Measurements from ENCODE around the gene MCM9. TPM values are rescaled to one million over a fixed set of nuclear protein-coding genes. Genes with fewer than 3 reads are reported as not detected.
A peak's percentile ranks its signal among the peaks of the same experiment; 100 is the strongest.

Gene MCM9
- total RNA-seq, 2 donors from 2014 or later: 17.8 to 21.2 TPM

GRCh38 chr6:118815495-118815894 is 119.5 kb downstream of the MCM9 start:
- H3K4me1 Mint-ChIP-seq: no peaks in the 10 kb centered on the region
- H3K4me1 ChIP-seq (ENCODE audit: control insufficient read depth, insufficient read depth, low read length): no peaks in the 10 kb centered on the region
- H3K4me3 Mint-ChIP-seq: no peak overlapping the region
- peak overlapping the region; percentile 40 for H3K27ac Mint-ChIP-seq
- no peaks in the 10 kb centered on the region for H3K27me3 Mint-ChIP-seq (ENCODE audit: insufficient read depth)
- DNase-seq: no peak
- H3K9ac ChIP-seq (ENCODE audit: extremely low read depth, low read length, poor library complexity, severe bottlenecking): no peak overlapping the region
- no peak for TF ChIP-seq CTCF (conservative IDR thresholded peaks at IDR 0.05)
- no peaks in the 10 kb centered on the region for H3K9me3 ChIP-seq (ENCODE audit: control insufficient read depth, low read length)
- 96 to 100% methylated on average over 2 of the region's 2 CpGs for WGBS, 2 experiments (ENCODE audit: insufficient coverage in 1 of 2, insufficient read length in 1 of 2)
- no peak overlapping the region for H3K27ac ChIP-seq (ENCODE audit: low read depth, low read length)
- peaks cover 25% of the 10 kb centered on the region for H3K36me3 Mint-ChIP-seq (ENCODE audit: low read depth)
- no peaks in the 10 kb centered on the region for H3K27me3 ChIP-seq (ENCODE audit: control insufficient read depth, insufficient read depth, low read length, poor library complexity, severe bottlenecking)
- H3K36me3 ChIP-seq (ENCODE audit: control insufficient read depth, insufficient read depth, low read length): peaks cover 16% of the 10 kb centered on the region
- no peak overlapping the region for H3K4me3 ChIP-seq (ENCODE audit: low read length)
- H3K9me3 Mint-ChIP-seq: peaks cover 8% of the 10 kb centered on the region

- H3K27me3 Mint-ChIP-seq (ENCODE audit: insufficient read depth): no peaks in the 10 kb centered on the region
- Histone ChIP-seq H3K9ac (ENCODE audit: extremely low read depth, low read length, poor library complexity, severe bottlenecking) (no peak overlapping the region), H3K27me3 (ENCODE audit: control insufficient read depth, insufficient read depth, low read length, poor library complexity, severe bottlenecking) (no peaks in the 10 kb centered on the region), H3K9me3 (ENCODE audit: control insufficient read depth, low read length) (no peaks in the 10 kb centered on the region), H3K36me3 (ENCODE audit: control insufficient read depth, insufficient read depth, low read length) (peaks cover 16% of the 10 kb centered on the region), H3K27ac (ENCODE audit: low read depth, low read length) (no peak overlapping the region), H3K4me1 (ENCODE audit: control insufficient read depth, insufficient read depth, low read length) (no peaks in the 10 kb centered on the region), H3K4me3 (ENCODE audit: low read length) (no peak overlapping the region)
- no peak for DNase-seq
- no peak overlapping the region for H3K27ac Mint-ChIP-seq
- 92 to 96% methylated on average over 2 of the region's 2 CpGs for WGBS, 2 experiments (ENCODE audit: insufficient coverage in 1 of 2, insufficient read length in 1 of 2)
- no peak for TF ChIP-seq CTCF (conservative IDR thresholded peaks at IDR 0.05)
- H3K36me3 Mint-ChIP-seq (ENCODE audit: low read depth): peaks cover 22% of the 10 kb centered on the region
- H3K4me3 Mint-ChIP-seq: no peak overlapping the region
- H3K4me1 Mint-ChIP-seq: no peaks in the 10 kb centered on the region
- no peaks in the 10 kb centered on the region for H3K9me3 Mint-ChIP-seq
These were observed 121.2 kb downstream of the MCM9 start for GRCh38 chr6:118813775-118814174.

GRCh38 chr6:118812970-118813369 is 122.0 kb downstream of the MCM9 start:
- TF ChIP-seq CTCF (conservative IDR thresholded peaks at IDR 0.05): no peak
- H3K9me3 Mint-ChIP-seq: no peaks in the 10 kb centered on the region
- no peak overlapping the region for H3K27ac Mint-ChIP-seq
- no peaks in the 10 kb centered on the region for H3K4me1 Mint-ChIP-seq
- no peaks in the 10 kb centered on the region for H3K27me3 Mint-ChIP-seq (ENCODE audit: insufficient read depth)
- H3K36me3 Mint-ChIP-seq (ENCODE audit: low read depth): peaks cover 22% of the 10 kb centered on the region
- 83% methylated on average over 1 of the region's 1 CpG; no CpG with 5 or more reads in 1 of the 2 experiments for WGBS, 2 experiments (ENCODE audit: insufficient coverage in 1 of 2, insufficient read length in 1 of 2)
- no peak overlapping the region for H3K9ac ChIP-seq (ENCODE audit: extremely low read depth, low read length, poor library complexity, severe bottlenecking)
- no peak overlapping the region for H3K27ac ChIP-seq (ENCODE audit: low read depth, low read length)
- no peaks in the 10 kb centered on the region for H3K9me3 ChIP-seq (ENCODE audit: control insufficient read depth, low read length)
- H3K27me3 ChIP-seq (ENCODE audit: control insufficient read depth, insufficient read depth, low read length, poor library complexity, severe bottlenecking): no peaks in the 10 kb centered on the region
- H3K4me3 ChIP-seq (ENCODE audit: low read length): no peak overlapping the region
- DNase-seq: no peak
- H3K4me3 Mint-ChIP-seq: no peak overlapping the region
- H3K4me1 ChIP-seq (ENCODE audit: control insufficient read depth, insufficient read depth, low read length): no peaks in the 10 kb centered on the region
- H3K36me3 ChIP-seq (ENCODE audit: control insufficient read depth, insufficient read depth, low read length): peaks cover 16% of the 10 kb centered on the region
